ENCODE data around the gene ZBTB6.
"Not testable (repeated sequence)": the region's sequence is repeated elsewhere in the genome, so short reads cannot be mapped to it uniquely, and the experiment has no call there.

The ZBTB6 gene

DNA sequence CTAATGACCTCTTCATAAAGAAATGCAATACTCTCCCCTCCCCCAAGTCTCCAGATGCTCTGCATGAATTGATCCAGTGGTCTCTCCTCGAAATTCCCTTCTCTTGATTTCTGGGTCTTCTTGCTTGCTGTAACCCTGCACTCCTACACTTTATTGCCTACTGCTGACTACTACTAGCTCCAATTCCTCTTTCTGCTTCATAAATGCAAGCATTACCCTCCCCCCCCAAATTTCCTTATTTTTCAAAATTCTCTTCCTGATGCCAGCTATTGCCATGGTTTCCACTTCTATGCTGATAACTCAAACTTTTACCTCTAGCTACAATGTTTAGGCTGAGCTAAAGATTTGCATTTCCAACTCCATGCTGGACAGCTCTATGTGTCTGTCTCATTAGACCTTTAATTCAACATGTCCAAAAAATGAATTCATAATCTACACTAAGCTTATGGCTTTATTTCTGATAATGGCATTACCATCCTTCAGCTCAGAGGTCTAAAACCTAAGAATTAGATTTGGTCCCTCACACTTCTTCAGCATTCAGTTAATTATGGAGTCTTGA is 16.8 kb upstream of the ZBTB6 start:
- DNase-seq (ENCODE audit: low read depth, low spot score): no peak

DNA sequence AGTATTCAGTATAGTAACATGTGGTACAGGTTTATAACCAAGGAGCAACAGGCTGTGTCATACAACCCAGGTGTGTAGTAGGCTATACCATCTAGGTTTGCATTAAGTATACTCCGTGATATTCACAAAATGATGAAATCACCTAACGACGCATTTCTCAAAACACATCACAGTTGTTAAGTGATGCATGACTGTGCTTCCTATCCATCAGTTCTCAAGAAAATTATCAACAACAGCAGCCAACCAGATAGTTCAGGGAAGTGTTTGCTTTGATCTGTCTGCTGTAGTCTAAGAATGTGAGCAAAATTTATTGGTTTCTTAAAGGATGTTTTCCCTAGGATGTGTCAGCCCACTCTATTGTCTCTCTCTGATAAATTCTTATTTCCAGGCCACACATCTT is 10.8 kb upstream of the ZBTB6 start:
- DNase-seq (ENCODE audit: low read depth, low spot score): no peak

DNA sequence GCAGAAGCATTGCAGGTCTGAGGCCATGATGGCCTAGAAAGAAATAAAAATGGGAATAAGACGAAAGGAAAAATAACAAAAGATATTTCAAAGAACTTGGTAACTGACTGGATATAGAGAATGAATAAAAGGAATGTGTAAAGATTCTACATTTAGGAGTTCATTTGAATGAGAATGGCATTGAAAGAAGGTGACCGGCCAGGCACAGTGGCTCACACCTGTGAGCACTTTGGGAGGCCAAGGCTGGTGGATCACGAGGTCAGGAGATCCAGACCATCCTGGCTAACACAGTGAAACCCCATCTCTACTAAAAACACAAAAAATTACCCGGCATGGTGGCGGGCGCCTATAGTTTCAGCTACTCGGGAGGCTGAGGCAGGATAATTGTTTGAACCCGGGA is 9.6 kb upstream of the ZBTB6 start:
- DNase-seq (ENCODE audit: low read depth, low spot score): no peak

DNA sequence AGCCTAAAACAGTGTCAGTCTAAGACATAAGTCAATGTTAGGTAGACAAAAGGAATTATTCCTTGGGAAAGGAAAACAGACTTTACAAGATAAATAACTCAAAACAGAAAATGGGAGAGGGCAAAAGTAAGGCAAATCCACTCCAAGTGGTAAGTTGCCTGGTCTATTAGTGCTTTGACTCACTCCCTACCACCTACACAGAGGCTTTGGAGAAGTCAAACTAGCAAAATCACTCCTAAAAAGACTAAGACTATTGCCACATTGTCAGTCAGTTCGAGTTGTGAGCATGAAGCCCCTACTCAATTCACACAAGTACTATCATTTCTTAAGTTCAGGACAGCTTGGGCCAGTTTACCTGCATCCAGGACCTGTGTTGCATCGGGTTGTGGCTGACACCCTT is 5.2 kb upstream of the ZBTB6 start:
- DNase-seq (ENCODE audit: low read depth, low spot score): no peak

DNA sequence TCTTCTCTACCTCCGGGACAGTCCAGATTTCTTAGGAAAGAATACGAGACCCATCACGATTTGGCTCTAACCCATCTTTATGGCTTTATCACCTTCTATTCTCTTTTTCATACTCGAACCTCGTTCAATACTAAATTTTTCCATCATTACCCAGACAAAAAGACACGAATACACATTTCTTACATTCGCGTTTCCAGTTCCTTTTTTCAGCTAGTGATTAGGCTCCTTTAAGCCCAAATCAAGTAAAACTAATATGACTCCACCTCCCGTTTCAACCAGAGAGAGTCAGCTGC is 506 bp downstream of the ZBTB6 start:
- DNase-seq (ENCODE audit: low read depth, low spot score): no peak

DNA sequence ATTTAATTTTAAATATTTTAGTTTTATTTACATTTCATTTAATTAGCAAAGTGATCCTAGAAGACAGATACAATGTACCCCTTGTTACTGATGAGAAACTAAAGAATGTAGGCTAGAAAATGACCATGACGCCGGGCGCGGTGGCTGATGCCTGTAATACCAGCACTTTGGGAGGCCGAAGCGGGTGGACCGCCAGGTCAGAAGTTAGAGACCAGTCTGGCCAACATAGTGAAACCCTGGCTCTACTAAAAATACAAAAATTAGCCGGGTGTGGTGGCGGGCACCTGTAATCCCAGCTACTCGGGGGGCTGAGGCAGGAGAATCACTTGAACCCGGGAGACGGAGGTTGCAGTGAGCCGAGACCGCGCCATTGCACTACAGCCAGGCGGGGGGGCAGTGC is 7.0 kb downstream of the ZBTB6 start:
- not testable (repeated sequence) for DNase-seq (ENCODE audit: low read depth, low spot score)

DNA sequence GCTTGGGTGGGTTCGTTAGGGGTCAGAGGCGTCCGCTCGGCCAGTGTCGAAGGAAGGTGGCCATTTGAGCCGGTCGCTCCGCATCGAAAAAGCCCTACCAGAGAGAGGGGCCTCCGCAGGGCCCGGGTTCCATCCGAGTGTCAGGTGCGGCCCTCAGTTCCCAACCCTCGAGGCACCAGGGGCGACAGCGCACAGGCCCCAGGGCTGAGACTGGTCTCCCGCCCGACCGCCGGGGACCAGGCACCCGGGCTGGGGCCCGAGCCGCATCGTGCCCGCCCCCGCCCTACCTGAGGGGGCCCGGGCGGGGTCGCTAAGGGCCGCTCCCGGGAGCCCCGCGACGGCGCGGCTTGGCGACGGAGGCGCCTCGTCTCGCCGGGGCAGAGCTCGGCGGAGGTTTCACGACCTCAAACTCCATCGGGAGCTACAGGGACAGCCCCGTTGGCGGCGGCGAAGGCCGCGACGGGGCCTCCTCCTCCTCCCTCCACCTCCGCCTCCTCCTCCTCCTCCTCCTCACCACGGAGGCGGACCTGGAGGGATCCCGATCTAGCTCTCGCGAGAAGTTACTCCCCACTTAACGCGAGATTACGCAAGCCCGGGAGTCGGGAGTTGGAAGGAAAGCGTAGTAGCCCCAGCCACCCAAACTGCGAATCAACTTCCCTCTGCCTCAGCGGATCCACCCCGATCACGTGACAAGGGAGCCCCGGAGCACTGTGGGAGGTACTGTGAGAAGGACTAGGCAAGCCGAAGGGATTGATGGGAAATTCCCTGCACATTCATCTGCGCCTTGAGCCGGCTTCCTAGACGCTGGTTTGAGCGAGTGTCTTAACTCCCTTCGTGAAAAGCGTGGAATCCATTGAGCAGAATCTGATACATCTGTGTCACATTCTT is 8.1 kb downstream of the ZBTB6 start, which contains the start of gene RC3H2:
TSS of gene RC3H2 (minus strand) at position 537 of the 888 bp plus-strand sequence. CDS start 7,850 bp downstream, outside the sequence.
- DNase-seq (ENCODE audit: low read depth, low spot score): peak; percentile 99

DNA sequence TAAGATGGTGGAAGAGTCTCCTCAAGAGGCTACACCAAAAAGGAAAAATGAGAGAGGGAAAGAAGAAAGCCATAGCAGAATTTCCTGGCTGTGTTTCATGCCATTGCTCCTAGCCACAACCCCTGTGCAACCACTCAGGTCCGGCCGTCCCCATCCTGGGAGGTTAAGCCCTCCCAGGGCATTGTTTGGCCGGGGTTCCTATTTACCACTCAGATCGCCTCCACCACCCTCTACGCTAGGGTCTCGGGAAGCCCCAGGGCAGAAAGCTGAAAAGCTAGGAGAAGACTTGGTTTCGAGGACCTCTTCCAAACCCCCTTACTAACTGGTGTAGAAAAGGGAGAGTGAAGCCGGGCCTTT is 8.7 kb downstream of the ZBTB6 start:
- no peak for DNase-seq (ENCODE audit: low read depth, low spot score)

DNA sequence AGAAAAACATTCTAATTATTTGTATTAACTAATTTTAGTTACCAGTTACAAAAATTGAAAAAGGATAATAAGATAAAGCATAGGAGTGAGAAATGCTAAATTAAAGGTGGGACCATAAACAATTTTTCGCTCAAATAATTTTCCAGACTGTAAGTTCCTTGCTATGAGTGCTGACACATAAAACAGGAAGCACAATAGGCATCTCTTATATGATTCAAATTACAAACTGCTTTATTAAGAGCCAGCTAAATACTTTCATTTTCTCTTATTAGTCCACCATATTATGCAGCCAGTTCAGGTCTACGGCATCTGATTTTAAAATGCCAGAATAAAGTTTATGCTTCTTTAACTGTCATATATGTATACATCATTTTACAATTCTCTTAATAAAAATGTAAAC is 12.3 kb downstream of the ZBTB6 start:
- no peak for DNase-seq (ENCODE audit: low read depth, low spot score)

DNA sequence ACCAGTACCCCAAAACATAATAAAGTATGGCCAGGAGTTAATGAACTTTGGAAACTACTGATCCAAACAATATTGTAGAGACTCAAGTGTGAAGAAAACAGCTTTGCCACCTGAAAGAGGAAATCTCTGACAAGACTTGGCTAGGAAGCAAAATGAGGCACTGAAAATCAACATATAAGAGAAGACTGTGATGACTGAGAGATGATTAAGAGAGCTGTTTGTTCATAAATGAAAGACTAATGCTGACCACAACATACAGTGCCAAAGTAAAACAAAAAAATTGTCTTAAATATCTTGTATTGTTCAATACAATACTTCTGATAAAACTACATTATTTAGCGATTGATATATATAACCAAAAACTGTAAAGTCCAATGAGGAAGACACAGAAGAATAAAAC is 15.2 kb downstream of the ZBTB6 start:
- DNase-seq (ENCODE audit: low read depth, low spot score): no peak

DNA sequence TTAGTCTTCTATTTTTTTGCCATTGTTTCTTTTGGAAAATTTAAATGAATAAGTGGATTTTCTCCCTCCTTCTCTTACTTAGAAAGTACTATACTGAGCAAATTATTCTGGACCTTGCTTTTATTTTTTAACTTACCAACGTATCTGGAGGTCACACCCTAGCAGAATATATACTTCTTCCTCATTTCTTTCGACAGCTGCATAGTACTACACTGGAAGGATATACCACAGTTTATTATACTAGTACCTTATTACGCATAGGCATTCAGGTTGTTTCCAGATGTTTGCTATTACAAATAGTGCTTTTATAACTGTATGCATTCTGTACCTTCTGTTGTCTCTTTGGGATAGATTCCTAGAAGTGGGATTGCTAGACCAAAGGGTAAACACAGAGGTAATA is 24.6 kb downstream of the ZBTB6 start:
- no peak for DNase-seq (ENCODE audit: low read depth, low spot score)

DNA sequence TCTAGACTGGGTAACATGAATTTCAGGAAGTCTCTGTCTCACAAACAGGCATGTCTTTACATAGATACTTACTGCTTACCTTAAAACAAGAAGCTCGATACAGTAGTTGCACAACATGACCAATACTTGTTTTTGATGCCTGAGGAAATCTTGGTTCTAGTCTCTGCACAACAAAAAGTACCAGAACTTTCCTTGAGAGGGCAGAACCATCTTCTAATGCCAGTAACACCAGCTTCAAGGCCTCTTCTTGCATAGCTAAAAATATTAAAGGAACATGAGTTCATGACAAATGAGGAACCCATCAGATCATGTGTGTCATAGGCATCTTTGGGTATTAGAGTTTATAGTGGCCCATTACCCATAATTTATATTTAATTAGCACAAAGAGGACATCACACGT is 30.0 kb downstream of the ZBTB6 start:
- DNase-seq (ENCODE audit: low read depth, low spot score): no peak

DNA sequence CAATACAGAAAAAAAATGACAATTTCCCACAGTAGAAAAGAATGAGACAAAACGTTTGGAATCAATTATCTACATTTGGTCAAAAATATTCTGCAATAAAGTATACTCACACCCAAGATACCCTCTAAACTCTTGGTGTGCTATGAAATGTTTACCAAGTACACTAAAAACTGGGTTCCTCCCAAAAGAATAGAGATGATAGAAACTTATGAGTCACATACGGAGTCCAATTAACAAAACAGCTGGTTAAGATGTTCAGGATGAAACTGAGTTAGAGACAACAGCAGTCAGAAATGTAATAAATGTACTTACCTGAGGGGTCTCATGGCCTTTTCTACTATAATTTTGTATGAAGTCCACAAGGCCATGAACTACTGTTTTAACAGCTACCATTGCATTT is 33.7 kb downstream of the ZBTB6 start:
- no peak for DNase-seq (ENCODE audit: low read depth, low spot score)

DNA sequence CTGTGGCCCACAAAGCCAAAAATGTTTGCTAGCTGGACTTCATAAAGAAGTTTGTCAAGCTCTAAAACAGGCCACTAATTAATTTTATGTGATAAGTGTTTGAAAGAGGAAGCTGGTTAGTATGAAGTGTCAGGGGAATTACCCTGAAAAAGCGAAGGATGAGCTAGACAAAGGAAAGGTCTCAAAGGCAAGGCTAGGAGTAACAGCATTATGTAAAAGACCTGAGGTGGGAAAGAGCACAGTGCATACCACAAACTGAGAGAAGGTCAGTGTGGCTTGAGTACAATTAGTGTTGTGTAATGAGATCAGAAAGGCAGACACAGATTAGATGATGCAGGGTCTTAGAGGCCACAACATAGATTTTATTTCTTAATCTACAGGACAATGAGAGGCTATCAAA is 37.6 kb downstream of the ZBTB6 start:
- DNase-seq (ENCODE audit: low read depth, low spot score): no peak

DNA sequence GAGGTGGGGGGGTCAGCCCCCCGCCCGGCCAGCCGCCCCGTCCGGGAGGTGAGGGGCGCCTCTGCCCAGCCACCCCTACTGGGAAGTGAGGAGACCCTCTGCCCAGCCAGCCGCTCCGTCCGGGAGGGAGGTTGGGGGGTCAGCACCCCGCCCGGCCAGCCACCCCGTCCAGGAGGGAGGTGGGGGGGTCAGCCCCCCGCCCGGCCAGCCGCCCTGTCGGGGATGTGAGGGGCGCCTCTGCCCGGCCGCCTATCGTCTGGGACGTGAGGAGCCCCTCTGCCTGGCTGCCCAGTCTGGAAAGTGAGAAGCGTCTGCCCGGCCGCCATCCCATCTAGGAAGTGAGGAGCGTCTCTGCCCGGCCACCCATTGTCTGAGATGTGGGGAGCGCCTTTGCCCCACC is 45.8 kb downstream of the ZBTB6 start:
- not testable (repeated sequence) for DNase-seq (ENCODE audit: low read depth, low spot score)

DNA sequence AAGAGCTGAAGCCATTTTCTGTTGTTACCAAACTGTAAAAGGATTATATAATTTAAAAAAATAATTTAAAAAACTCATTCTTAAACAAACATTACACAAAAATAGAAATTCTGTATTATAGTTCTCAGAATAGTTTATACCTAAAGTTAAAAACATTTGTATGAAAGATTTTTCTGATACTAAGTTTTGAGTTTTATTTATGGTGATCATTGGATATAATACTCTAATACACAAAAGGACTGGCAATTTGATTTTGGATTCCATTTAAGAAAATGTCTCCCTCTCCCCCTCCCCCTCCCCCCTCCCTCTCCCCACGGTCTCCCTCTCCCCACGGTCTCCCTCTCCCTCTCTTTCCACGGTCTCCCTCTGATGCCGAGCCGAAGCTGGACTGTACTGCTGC is 47.0 kb downstream of the ZBTB6 start:
- no peak for DNase-seq (ENCODE audit: low read depth, low spot score)

DNA sequence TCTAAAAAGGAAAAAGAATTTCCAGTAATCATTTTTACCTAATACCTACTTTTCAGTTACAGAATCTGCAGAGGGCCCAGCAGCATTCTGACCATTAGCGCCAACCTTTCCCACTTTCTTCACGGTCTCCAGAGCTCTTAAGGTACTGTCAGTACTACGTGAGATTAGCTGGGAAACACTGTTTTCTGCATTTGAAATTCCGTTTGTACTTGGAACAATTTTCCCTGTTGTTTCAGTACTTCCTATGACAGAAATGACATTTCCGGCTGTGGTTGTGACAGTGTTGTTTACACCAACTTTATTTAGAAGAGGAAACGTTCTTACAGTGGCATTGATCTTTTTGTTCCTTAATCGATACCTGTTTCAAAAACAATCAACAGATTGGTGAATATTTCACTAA is 47.8 kb downstream of the ZBTB6 start:
- DNase-seq (ENCODE audit: low read depth, low spot score): no peak

DNA sequence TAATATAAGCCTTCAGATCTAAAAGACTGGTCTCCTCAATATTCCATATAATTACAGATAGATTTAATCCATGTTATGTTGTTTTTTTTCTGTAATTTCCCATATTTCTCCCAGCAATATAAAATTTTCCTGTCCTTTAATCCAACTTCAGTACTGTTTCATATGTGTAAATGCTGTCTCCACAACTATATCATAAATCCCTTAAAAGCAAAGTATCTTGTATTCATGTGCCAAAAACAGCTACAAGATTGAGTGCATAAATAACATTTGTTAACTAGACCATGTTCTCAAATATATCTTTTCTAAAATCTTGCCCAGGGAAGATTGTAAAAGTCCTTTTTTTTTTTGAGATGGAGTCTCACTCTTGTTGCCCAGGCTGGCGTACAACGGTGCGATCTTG is 49.7 kb downstream of the ZBTB6 start:
- DNase-seq (ENCODE audit: low read depth, low spot score): no peak

DNA sequence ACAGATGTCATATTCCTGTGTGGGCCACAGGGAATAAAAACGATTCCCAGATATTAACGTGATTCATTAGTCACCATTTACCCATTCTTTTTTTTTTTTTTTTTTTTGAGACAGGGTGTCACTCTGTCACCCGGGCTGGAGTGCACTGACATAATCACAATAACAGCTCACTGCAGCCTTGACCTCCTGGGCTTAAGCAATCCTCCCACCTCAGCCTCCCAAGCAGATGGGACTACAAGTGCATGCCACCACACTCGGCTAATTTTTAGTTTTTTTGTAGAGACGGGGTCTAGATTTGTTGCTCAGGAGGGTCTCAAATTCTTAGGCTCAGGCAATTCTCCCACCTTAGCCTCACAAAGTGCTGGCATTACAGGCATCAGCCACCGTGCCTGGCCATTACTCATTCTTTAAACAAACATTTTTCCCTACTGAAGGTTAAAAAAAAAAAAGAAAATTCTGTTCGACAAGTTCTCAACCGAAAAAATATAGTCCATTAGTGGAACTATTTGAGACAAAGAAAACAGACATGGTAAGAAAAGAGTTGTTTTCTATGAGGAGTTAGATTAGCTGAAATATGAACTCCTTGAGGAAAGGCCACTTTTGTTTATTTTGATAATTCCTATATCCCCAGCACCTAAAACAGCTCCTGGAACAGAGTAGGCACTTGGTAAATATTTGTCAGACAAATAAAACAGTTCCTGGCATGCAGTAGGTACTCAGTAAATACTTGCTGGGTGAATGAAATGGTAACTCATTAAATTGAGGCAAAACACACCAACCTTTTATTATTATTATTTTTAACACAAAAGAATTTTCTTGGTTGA is 52.6 kb downstream of the ZBTB6 start:
- DNase-seq (ENCODE audit: low read depth, low spot score): no peak

All from iPS DF 19.7 (cell line).